ENCODE results near the gene CTBP1.

Gene CTBP1

DNA sequence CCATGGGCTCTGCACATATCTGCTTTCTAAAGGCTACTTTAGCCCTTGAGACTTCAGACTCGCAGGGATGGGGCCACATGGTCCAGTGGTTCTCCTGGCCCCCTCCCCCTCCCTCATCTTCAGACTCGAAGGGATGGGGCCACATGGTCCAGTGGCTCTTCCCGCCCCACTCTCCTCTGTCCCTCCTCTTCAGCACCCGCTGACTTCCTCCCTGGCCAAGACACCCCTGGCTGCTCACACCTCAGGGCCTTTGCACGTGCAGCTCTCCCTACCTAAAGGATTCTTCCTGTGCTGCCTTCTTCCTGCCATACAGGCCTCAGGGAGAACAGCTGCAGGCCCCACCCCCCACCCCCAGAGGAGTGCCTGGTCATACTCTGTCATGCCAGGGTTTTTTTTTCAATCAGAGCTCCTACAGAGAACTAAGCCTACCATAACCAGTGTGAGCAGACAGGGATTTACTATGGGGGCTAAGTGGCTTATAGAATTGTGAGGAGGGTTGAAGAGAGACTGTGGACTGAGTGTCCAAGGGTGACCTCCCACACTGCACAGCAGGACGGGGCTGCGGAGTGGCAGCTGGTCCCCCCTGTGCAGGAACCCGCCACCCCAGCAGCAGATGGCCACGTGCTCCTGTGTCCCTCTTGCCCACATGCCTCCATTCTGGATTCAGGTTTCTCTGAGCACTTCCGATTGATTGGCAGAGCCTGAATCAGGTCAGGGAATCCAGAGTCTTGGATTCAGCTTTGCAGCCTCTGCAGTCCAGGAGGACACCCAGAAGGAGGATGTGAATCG, 70.4 kb downstream of the CTBP1 start:
- no peaks in the 10 kb centered on the region for H3K36me3 Mint-ChIP-seq (ENCODE audit: low read depth)
- TF ChIP-seq, protein P1, sequence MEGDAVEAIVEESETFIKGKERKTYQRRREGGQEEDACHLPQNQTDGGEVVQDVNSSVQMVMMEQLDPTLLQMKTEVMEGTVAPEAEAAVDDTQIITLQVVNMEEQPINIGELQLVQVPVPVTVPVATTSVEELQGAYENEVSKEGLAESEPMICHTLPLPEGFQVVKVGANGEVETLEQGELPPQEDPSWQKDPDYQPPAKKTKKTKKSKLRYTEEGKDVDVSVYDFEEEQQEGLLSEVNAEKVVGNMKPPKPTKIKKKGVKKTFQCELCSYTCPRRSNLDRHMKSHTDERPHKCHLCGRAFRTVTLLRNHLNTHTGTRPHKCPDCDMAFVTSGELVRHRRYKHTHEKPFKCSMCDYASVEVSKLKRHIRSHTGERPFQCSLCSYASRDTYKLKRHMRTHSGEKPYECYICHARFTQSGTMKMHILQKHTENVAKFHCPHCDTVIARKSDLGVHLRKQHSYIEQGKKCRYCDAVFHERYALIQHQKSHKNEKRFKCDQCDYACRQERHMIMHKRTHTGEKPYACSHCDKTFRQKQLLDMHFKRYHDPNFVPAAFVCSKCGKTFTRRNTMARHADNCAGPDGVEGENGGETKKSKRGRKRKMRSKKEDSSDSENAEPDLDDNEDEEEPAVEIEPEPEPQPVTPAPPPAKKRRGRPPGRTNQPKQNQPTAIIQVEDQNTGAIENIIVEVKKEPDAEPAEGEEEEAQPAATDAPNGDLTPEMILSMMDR (IDR thresholded peaks at IDR 0.05) = no peak
- no peak overlapping the region for H3K27ac Mint-ChIP-seq
- peaks cover 65% of the 10 kb centered on the region for H3K27me3 Mint-ChIP-seq (ENCODE audit: low read depth, poor library complexity)
- peaks cover 18% of the 10 kb centered on the region for H3K4me1 Mint-ChIP-seq
- no peak overlapping the region for H3K4me3 Mint-ChIP-seq
- peaks cover 44% of the 10 kb centered on the region for H3K9me3 Mint-ChIP-seq
- no peak for DNase-seq

DNA sequence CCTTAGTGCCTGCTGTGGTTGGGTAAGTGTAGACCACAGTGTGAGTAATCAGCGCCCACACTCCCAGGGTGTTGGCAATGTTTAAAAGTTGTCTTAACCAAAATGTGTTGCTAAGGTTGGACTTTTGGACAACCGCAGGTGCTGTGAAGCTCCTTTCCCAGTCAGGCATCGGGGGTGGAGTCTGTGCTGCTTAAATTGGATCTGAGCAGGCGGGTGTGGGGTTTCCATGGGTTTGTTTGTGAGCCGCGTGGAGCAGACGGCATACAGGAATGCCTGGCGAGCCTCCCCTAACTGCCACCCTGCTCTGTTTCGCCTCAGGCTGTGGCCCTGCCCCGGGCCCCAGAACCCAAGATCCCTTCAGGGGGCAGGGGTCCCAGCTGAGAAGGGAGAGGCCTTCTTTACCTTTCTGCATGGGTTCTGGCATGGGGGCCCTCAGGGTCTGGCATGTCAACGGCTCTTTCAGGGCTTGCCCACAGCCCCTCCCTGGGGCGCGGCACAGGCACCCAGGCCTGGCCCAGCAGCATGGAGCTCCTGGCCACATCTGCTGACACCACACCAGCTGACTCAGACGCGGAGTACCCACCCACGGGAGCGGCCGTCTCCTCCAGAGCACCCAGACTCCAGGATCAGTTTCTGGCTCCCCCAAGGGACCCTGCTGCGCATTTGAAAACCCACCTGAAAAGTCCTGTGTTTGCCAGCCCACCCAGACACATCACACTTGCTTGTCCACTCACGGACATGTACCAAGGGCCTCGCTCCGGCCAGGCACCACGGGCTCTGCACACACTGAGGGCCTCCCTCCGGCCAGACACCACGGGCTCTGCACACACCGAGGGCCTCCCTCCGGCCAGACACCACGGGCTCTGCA, 71.4 kb downstream of the CTBP1 start:
- H3K27ac Mint-ChIP-seq = no peak overlapping the region
- H3K4me1 Mint-ChIP-seq = peaks cover 24% of the 10 kb centered on the region
- H3K27me3 Mint-ChIP-seq (ENCODE audit: low read depth, poor library complexity) = peaks cover 65% of the 10 kb centered on the region
- H3K9me3 Mint-ChIP-seq = peaks cover 35% of the 10 kb centered on the region
- no peaks in the 10 kb centered on the region for H3K36me3 Mint-ChIP-seq (ENCODE audit: low read depth)
- TF ChIP-seq, protein P1 (IDR thresholded peaks at IDR 0.05) = no peak
- DNase-seq = no peak
- H3K4me3 Mint-ChIP-seq = no peak overlapping the region

DNA sequence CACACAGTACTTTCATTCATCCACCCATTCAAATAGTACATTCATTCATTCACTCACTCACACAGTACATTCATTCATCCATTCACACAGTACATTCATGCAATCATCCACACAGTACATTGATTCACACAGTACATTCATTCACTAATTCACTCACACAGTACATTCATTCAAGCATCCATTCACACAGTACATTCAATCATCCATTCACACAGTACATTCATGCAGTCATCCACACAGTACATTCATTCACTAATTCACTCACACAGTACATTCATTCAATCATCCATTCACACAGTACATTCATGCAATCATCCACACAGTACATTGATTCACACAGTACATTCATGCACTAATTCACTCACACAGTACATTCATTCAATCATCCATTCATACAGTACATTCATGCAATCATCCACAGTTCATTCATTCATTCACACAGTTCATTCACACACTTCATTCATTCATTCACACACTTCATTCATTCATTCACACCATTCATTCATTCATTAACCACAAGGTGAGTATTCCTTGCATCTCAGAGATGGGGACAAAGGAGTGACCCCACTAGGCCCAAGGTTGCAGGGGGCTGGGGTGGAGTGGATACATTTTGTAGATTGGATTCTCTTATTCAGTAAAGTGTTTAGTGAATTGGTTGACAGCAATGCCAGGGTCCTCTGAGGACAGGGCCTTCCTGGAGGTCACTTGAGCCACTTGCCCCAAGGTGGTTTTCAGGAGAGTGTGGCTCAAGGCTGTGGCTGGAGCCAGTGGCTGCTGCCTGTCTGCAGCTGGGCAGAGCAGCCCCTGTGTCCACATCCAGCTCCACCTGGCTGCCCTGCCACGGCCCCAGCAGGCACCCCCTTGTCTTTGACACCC, 72.3 kb downstream of the CTBP1 start:
- Mint-ChIP-seq H3K4me3 (no peak overlapping the region), H3K27ac (no peak overlapping the region), H3K9me3 (peaks cover 26% of the 10 kb centered on the region), H3K27me3 (ENCODE audit: low read depth, poor library complexity) (peaks cover 65% of the 10 kb centered on the region), H3K4me1 (peaks cover 24% of the 10 kb centered on the region), H3K36me3 (ENCODE audit: low read depth) (no peaks in the 10 kb centered on the region)
- TF ChIP-seq, protein P1 (IDR thresholded peaks at IDR 0.05) = no peak
- DNase-seq = no peak

DNA sequence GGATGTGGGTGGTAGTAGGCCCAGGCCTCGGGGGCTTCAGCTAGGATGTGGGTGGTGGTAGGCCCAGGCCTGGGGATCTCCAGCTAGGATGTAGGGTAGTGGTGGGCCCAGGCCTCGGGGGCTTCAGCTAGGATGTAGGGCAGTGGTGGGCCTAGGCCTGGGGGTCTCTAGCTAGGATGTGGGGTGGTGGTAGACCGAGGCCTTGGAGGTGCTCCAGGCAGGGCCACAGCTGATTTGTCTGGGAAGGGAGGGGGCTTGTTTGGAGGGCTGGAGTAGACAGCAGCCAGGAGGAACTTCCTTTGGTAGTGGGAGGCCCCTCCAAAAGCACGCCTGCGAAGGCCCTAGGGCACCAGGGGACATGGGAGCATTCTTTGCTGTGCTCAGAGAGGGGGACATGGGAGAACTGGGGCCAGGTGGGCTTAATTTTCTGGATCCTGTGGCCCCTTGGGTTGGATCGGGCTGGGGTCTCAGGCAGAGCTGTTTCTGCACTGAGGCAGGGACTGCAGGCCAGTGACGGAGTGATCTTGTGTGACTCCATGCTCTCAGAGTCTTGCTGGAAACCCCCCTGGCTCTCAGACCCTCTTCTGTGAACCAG, 73.2 kb downstream of the CTBP1 start:
- Mint-ChIP-seq H3K27ac (no peak overlapping the region), H3K9me3 (peaks cover 17% of the 10 kb centered on the region), H3K36me3 (ENCODE audit: low read depth) (no peaks in the 10 kb centered on the region), H3K4me3 (no peak overlapping the region), H3K4me1 (peaks cover 24% of the 10 kb centered on the region), H3K27me3 (ENCODE audit: low read depth, poor library complexity) (peaks cover 63% of the 10 kb centered on the region)
- DNase-seq = no peak
- TF ChIP-seq, protein P1 (IDR thresholded peaks at IDR 0.05) = no peak

- DNase-seq = no peak
- peaks cover 10% of the 10 kb centered on the region for H3K9me3 Mint-ChIP-seq
- peaks cover 62% of the 10 kb centered on the region for H3K27me3 Mint-ChIP-seq (ENCODE audit: low read depth, poor library complexity)
- TF ChIP-seq, protein P1 (IDR thresholded peaks at IDR 0.05) = no peak
- no peak overlapping the region for H3K27ac Mint-ChIP-seq
- no peaks in the 10 kb centered on the region for H3K36me3 Mint-ChIP-seq (ENCODE audit: low read depth)
- no peak overlapping the region for H3K4me3 Mint-ChIP-seq
- H3K4me1 Mint-ChIP-seq = peaks cover 24% of the 10 kb centered on the region
Observed at GRCh38 chr4:1174941-1175634, 73.8 kb downstream of the CTBP1 start.
